ENCODE data around the gene C1orf50.

Gene C1orf50

GRCh38 chr1:42762269-42762668, 4.8 kb upstream of the C1orf50 start:
- no peak overlapping the region for H2AFZ ChIP-seq (ENCODE audit: low read depth, low read length)
- no peak for ATAC-seq (ENCODE audit: insufficient read depth, low read depth)
- H4K20me1 ChIP-seq (ENCODE audit: insufficient read depth, low read length) = no peaks in the 10 kb centered on the region; the same call in 1 of the 2 replicates
- no peaks in the 10 kb centered on the region for H3K27me3 ChIP-seq (ENCODE audit: insufficient read depth, low read length, poor library complexity)
- peaks cover 36% of the 10 kb centered on the region for H3K79me2 ChIP-seq (ENCODE audit: insufficient read depth, low read length)
- peaks cover 34% of the 10 kb centered on the region for H3K36me3 ChIP-seq (ENCODE audit: insufficient read depth, low read length)
- no peak overlapping the region for H3K9ac ChIP-seq (ENCODE audit: low read depth, low read length)
- TF ChIP-seq CTCF (IDR thresholded peaks at IDR 0.05; ENCODE audit: borderline replicate concordance, extremely low read depth, low read length, poor library complexity, severe bottlenecking) (no peak), EZH2 (IDR thresholded peaks at IDR 0.05; ENCODE audit: borderline replicate concordance, low read depth, low read length, severe bottlenecking) (no peak)
- 0 out of 2 replicates have a peak overlapping the region, but pooled peaks have one; percentile 24 for H3K27ac ChIP-seq (ENCODE audit: low read length)
- H3K4me2 ChIP-seq (ENCODE audit: insufficient read depth, low read length) = no peak overlapping the region
- no peaks in the 10 kb centered on the region for H3K9me3 ChIP-seq (ENCODE audit: insufficient read depth, low read length, severe bottlenecking)
- H3K4me1 ChIP-seq (ENCODE audit: insufficient read depth, low read length) = peaks cover 16% of the 10 kb centered on the region
- DNase-seq = no peak
- no peak overlapping the region for H3K4me3 ChIP-seq (ENCODE audit: low read depth in 1 of 2, low read length in 2 of 2)

- ATAC-seq (ENCODE audit: insufficient read depth, low read depth) = no peak
- no peak for TF ChIP-seq CTCF (IDR thresholded peaks at IDR 0.05; ENCODE audit: borderline replicate concordance, extremely low read depth, low read length, poor library complexity, severe bottlenecking)
- TF ChIP-seq EZH2 (IDR thresholded peaks at IDR 0.05; ENCODE audit: borderline replicate concordance, low read depth, low read length, severe bottlenecking) = no peak
- Histone ChIP-seq H3K79me2 (ENCODE audit: insufficient read depth, low read length) (peaks cover 60% of the 10 kb centered on the region), H3K27me3 (ENCODE audit: insufficient read depth, low read length, poor library complexity) (no peaks in the 10 kb centered on the region), H3K27ac (ENCODE audit: low read length) (peak overlapping the region; percentile 21; the same call in 1 of the 2 replicates), H3K36me3 (ENCODE audit: insufficient read depth, low read length) (peaks cover 9% of the 10 kb centered on the region; the same call in 1 of the 2 replicates), H3K4me2 (ENCODE audit: insufficient read depth, low read length) (peak overlapping the region; percentile 75), H3K4me3 (ENCODE audit: low read depth in 1 of 2, low read length in 2 of 2) (peak overlapping the region; percentile 40 to 75; a peak in 3 of 4 replicates), H2AFZ (ENCODE audit: low read depth, low read length) (no peak overlapping the region), H3K9ac (ENCODE audit: low read depth, low read length) (peak overlapping the region; percentile 85), H3K9me3 (ENCODE audit: insufficient read depth, low read length, severe bottlenecking) (no peaks in the 10 kb centered on the region), H3K4me1 (ENCODE audit: insufficient read depth, low read length) (peaks cover 29% of the 10 kb centered on the region), H4K20me1 (ENCODE audit: insufficient read depth, low read length) (no peaks in the 10 kb centered on the region; the same call in 1 of the 2 replicates)
- DNase-seq = no peak
Measured at GRCh38 chr1:42765269-42765668, 1.8 kb upstream of the C1orf50 start.

- H3K79me2 ChIP-seq (ENCODE audit: insufficient read depth, low read length) = peaks cover 61% of the 10 kb centered on the region
- peak; percentile 58 for DNase-seq
- ATAC-seq (ENCODE audit: insufficient read depth, low read depth) = peak; percentile 20; the same call in 2 of the 3 replicates
- H3K9ac ChIP-seq (ENCODE audit: low read depth, low read length) = peak overlapping the region; percentile 85
- peak overlapping the region; percentile 75 for H3K4me2 ChIP-seq (ENCODE audit: insufficient read depth, low read length)
- H3K4me1 ChIP-seq (ENCODE audit: insufficient read depth, low read length) = peaks cover 32% of the 10 kb centered on the region
- no peaks in the 10 kb centered on the region for H3K27me3 ChIP-seq (ENCODE audit: insufficient read depth, low read length, poor library complexity)
- H3K9me3 ChIP-seq (ENCODE audit: insufficient read depth, low read length, severe bottlenecking) = no peaks in the 10 kb centered on the region
- peak overlapping the region; percentile 79 for H2AFZ ChIP-seq (ENCODE audit: low read depth, low read length)
- H3K36me3 ChIP-seq (ENCODE audit: insufficient read depth, low read length) = peaks cover 9% of the 10 kb centered on the region; the same call in 1 of the 2 replicates
- H3K4me3 ChIP-seq (ENCODE audit: low read depth in 1 of 2, low read length in 2 of 2) = peak overlapping the region; percentile 40 to 75
- TF ChIP-seq CTCF (IDR thresholded peaks at IDR 0.05; ENCODE audit: borderline replicate concordance, extremely low read depth, low read length, poor library complexity, severe bottlenecking) (peak; percentile 77), EZH2 (IDR thresholded peaks at IDR 0.05; ENCODE audit: borderline replicate concordance, low read depth, low read length, severe bottlenecking) (no peak)
- H3K27ac ChIP-seq (ENCODE audit: low read length) = peak overlapping the region; percentile 68
- no peaks in the 10 kb centered on the region; the same call in 1 of the 2 replicates for H4K20me1 ChIP-seq (ENCODE audit: insufficient read depth, low read length)
Measured at GRCh38 chr1:42765832-42766740, 963 bp upstream of the C1orf50 start.

Measured in DND-41 (cell line).